ENCODE data around the gene AGBL5. TPM values are rescaled to one million over a fixed set of nuclear protein-coding genes. Genes with fewer than 3 reads are reported as not detected.

Gene AGBL5
- 10 to 100 TPM; 62.1 to 65.4 (median 63.9) TPM for polyA plus RNA-seq (ENCODE audit: insufficient read length in 4 of 4)

DNA sequence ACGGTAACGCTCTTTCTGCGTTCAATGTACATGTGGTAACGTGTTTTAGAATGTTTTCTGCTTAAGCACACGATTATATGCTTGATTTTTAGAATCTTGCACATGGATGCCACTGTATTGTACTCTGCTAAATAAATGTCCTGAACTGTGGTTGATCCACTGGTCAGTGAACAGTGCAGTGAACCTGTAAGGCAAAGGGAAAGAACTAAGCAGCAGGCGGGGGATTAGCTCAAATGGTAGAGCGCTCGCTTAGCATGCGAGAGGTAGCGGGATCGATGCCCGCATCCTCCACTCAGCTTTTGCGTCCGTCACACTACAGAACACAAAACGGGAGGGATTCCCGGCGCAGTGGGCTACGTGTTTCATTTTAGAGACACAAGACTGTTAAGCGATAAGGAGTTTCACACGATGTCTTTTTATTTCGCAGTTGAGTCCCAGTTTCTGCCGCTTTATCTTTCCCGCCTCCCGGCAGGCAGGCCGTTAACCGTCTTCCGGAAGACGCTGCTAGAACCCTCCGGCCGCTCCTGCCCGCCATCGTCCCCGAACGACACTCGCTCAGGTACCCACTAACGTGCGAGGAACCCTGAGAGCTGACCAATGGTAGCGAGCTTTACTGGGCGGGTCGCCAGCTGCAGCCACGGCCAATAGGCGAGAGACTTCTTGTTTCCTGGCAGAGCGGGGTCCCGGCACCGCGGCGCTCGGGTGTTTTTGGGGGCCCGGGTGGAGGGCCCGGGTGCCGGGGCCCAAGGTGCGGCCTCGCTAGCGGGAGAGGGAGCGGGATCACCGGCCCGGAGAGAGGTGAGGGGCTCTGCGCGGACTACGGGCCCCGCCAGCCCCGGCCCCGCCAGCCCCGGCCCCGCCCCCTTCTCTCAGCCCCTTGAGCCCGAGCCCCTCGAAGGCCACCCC, at the start of gene AGBL5:
TSS of gene AGBL5 (plus strand) at position 673 of the 906 bp plus-strand sequence. CDS start 1,291 bp downstream, outside the sequence.
- DNase-seq (ENCODE audit: low read depth in 4 of 4, low spot score in 3 of 4), result peak; percentile 88 to 94 (median 90)

DNA sequence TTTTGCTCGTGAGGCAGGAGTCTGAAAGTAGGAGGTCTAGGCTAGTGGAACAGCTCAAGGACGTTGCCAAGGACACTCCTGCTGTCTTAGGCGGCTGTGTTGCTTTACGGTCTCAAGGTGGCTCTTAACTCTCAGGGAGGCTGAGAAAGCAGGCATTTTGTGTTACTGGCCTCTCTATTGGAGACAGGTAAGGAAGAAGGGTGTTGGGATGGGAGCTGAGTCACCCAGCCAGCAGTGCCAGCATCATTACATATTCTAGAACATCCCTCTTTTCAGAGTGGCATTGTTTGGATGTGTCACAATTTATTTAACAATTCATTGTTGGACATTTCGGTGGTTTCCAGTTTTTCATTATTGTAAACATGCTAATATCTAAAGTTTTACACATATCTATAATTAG, 49.5 kb upstream of the AGBL5 start:
- no peak for DNase-seq (ENCODE audit: low read depth in 4 of 4, low spot score in 3 of 4)

- DNase-seq (ENCODE audit: low read depth in 4 of 4, low spot score in 3 of 4), result no peak
These were observed 48.5 kb upstream of the AGBL5 start for GRCh38 chr2:27003007-27003406.

GRCh38 chr2:27003857-27004256, 47.6 kb upstream of the AGBL5 start:
- no peak for DNase-seq (ENCODE audit: low read depth in 4 of 4, low spot score in 3 of 4)

DNA sequence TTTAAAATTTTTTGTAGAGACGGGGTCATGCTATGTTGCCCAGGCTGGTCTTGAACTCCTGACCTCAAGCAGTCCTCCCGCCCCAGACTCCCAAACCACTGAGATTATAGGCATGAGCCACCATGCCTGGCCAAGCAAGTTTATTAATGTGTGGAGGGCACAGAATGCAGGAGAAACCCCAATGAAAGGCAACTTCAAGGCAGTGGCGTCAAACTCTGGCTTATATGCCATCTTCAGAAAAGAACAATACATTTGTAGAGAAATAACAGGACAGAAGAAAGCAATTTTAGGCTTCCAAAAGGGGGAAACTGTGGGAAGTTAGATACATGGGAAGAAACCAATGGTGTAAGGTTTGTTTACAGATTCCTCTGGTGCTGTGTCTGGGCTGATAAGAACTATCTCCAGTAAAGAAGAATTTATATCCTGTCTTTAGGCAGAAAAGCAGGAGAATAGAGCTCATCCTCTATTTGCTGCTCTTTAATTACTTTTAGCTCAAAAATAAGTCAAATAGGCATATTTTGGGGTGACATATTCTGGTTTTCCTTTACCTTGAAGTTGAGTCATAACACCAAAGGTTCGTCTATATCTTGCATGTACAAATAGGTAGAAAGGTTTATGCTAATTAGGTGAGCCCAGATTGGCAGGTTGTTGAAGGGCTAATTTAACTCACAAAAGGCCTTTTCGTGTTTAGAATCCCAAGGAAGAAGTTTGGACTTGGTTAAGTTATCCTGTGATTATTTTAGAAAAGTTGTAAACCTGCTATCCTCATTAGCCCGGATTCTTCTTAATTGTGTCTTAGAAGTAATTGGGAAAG, 44.7 kb upstream of the AGBL5 start:
- no peak for DNase-seq (ENCODE audit: low read depth in 4 of 4, low spot score in 3 of 4)

DNA sequence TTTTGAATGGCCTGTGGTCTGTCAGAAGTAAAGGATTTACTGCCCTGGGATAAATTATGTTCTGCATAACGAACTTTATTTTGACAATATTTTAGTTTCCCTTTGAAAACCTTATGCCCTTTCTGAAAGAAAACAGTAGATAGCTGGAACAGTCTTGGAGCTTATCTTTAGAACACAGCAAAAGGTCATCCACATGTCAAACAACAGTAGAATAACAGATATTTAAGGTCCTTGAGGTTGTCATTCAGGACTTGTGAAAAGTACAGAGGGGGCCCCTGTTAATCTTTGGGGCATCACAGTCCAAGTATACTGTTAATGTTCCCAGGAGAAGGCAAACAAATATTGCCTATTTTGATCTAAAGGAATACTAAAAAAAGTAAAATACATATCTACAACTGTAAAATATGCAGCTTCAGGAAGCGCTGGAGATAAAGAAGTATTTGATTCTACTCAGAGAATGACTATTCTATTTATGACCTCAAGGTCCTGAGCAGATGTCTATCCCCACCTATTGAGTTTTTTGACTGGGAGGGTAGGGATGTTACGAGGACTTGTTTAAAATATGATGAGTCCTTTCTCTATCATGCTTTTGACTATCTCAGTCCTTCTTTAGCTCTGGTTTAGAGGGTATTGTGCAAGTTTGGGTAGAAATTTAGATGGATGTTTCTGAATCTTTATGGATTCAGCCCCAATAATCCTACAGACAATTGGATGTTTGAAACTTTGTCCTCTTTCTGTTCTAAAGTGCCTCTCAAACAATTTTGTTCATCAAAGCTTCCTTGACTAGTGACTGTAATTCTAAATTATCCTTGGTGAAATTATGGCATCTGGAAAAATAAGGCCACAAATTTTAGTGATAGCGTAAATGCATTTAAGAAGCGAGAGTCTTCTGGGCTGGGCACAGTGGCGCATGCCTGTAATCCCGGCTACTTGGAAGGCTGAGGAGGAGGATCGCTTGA, 43.8 kb upstream of the AGBL5 start:
- DNase-seq (ENCODE audit: low read depth in 4 of 4, low spot score in 3 of 4), result no peak

- no peak for DNase-seq (ENCODE audit: low read depth in 4 of 4, low spot score in 3 of 4)
These were observed 42.8 kb upstream of the AGBL5 start for GRCh38 chr2:27008678-27009077.

DNA sequence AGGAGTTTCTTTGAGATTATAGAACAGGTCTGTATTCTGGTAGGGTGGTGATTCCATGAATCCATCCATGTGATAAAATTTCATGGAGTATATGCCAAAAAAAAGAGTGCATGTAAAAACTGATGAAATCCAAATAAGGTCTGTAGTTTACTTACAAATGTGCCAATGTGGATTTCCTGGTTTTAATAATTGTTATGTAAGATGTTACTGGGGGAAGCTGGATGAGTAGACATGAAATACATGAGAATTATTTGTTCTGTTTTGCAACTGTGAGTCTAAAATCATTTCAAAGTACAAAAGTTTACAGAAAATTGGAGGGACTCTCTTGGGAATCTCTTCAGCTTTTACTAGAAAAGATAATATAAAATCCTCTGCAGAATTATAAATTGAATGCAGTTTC, 42.4 kb upstream of the AGBL5 start:
- DNase-seq (ENCODE audit: low read depth in 4 of 4, low spot score in 3 of 4), result no peak

DNA sequence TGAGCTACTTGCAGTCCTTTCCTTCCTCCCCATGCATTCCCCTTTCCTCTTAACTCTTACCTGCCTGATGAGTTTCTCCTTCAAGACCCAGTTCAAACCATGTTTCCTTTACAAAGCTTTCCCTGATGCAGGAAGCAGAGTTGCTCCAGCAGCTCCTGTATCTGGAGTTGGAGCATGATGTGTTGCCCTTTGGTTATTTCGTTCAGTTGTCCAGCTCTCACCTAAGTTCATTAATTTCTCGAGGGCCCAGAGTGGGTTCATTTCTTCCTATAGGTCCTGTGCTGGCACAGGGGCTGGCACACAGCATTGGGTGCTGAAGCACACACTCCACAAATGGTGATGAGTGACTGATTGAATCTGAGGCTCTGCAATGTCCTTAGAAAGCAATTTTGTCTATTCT, 41.8 kb upstream of the AGBL5 start:
- DNase-seq (ENCODE audit: low read depth in 4 of 4, low spot score in 3 of 4), result no peak

- no peak for DNase-seq (ENCODE audit: low read depth in 4 of 4, low spot score in 3 of 4)
These were observed 41.3 kb upstream of the AGBL5 start for GRCh38 chr2:27010139-27010538.

GRCh38 chr2:27013738-27014137, 37.7 kb upstream of the AGBL5 start:
- DNase-seq (ENCODE audit: low read depth in 4 of 4, low spot score in 3 of 4), result no peak

DNA sequence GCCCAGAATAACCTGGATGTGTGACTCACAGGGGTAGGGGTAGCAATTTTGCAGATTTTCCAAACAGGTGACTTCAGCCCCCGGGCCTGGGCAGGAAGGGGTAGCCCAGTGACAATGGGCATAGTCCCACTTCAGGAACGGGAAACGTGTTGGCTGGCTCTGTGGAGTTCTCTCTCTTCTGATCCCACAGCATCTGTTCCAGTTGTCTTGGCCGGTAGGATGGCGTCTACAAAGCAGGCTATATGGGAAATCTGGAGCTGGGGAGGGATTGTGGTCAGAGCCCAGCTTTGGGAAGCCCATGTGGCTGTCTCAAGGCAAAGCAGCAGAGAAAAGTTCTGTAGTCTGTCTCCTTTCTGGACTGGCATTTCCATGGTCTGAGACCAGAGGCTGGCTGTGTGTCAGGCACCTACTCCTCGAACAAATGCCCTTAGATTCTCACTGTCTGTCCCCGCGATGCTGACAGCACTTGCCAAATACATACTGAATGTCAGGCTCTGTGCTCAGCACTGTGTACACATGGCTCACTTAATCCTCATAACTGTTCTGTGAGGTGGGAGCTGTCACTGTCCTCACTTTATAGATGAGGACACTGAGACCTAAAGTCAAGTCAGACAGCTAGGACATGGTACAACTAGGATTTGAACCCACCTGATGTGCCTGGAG, 36.6 kb upstream of the AGBL5 start:
- DNase-seq (ENCODE audit: low read depth in 4 of 4, low spot score in 3 of 4), result no peak

- peak in 1 of 4 donors; percentile 33 for DNase-seq (ENCODE audit: low read depth in 4 of 4, low spot score in 3 of 4)
These were observed 34.6 kb upstream of the AGBL5 start for GRCh38 chr2:27016801-27017325.

- DNase-seq (ENCODE audit: low read depth in 4 of 4, low spot score in 3 of 4), result no peak
These were observed 33.3 kb upstream of the AGBL5 start for GRCh38 chr2:27018142-27018541.

GRCh38 chr2:27019459-27019858, 32.0 kb upstream of the AGBL5 start:
- DNase-seq (ENCODE audit: low read depth in 4 of 4, low spot score in 3 of 4), result no peak

DNA sequence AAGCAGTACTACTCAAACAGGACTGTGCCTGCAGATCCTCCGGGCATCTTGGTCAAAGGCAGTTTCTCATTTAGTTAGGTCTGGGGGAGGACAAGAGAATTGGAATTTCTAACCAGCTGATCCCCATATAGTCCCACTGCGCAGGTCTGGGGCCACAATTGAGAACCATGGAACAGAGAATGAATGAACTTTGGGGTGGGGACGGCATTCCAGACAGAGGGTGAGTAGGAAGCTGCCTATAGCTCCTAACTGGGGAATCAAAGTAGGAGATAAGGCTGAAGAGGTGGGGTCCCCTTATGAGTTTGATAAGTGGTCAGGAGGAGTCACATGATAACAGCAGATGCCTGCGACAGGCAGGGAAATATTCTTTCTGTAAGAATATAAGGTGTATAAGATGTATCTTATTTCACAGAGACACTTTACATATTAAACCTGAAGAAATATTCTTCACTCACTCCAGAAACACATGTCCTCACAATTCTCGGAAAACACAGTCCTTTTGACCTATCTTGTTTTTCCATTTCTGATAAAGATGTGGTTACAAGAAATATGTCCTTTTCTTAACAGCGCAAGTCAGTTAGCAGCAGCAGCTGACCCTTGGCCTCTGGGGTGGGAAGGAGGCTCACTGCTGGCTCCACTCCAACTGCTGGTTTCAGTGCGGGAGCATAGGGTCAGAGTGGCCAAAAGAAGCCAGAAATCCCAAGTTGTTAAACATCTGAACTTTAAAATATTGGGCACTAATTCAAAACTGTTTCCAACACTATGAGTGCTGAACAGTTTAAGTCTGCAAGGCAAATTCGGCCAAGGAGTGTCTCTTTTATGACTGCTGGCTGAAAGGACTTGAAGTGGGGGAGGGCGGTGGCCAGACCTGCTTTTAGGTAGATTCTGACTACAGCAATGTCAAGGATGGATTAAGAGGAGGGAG, 31.3 kb upstream of the AGBL5 start:
- DNase-seq (ENCODE audit: low read depth in 4 of 4, low spot score in 3 of 4), result no peak

- DNase-seq (ENCODE audit: low read depth in 4 of 4, low spot score in 3 of 4), result no peak
These were observed 30.0 kb upstream of the AGBL5 start for GRCh38 chr2:27021253-27022049.

GRCh38 chr2:27023740-27024139, 27.7 kb upstream of the AGBL5 start:
- no peak for DNase-seq (ENCODE audit: low read depth in 4 of 4, low spot score in 3 of 4)
